D721Med (cell line): Measurements from ENCODE around the gene GLP2R.
"Not testable (repeated sequence)": the region's sequence is repeated elsewhere in the genome, so short reads cannot be mapped to it uniquely, and the experiment has no call there.

ENCODE experiments used
- DNase-seq: peaks from one replicate; pipeline ENCODE4 v3.0.0; 2011; ENCODE audit warnings: low spot score; ENCODE audit not compliant: insufficient read length
- FAIRE-seq: peaks from 2 replicates; lab custom pipeline; 2011; peaks lifted over from hg19 to GRCh38; lab: Jason Lieb, UNC
- TF ChIP-seq, protein P1 (sequence below): IDR thresholded peaks from 2 replicates; pipeline ENCODE4 v1.5.1; 2012; ENCODE audit warnings: mild to moderate bottlenecking, control low read depth; ENCODE audit not compliant: insufficient read depth; ENCODE audit errors: missing control alignments

The GLP2R gene, protein sequence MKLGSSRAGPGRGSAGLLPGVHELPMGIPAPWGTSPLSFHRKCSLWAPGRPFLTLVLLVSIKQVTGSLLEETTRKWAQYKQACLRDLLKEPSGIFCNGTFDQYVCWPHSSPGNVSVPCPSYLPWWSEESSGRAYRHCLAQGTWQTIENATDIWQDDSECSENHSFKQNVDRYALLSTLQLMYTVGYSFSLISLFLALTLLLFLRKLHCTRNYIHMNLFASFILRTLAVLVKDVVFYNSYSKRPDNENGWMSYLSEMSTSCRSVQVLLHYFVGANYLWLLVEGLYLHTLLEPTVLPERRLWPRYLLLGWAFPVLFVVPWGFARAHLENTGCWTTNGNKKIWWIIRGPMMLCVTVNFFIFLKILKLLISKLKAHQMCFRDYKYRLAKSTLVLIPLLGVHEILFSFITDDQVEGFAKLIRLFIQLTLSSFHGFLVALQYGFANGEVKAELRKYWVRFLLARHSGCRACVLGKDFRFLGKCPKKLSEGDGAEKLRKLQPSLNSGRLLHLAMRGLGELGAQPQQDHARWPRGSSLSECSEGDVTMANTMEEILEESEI

DNA sequence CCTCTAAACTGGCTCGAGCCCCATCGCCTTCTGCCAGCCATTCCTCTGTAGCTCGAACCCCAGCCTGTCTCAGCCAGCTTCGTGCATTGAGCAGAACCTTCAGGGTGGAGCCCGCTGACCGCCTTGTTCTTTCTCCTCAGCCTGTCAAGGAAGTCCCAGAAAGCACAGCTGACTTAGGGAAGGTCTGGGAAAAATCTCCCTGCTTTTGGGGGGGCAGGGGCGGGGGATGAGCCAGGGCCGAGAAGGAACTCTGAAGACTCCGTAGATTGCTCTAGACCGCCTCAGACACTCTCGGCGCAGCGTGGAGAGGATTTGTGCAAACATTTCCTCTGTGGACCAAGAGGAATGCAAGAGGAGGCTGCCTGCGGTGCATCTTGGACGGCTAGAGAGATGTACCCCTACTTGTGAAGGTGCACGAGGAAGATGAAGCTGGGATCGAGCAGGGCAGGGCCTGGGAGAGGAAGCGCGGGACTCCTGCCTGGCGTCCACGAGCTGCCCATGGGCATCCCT lies at the start of gene GLP2R:
GLP2R (plus strand) TSS at position 284 of the 510 bp plus-strand sequence; CDS start at position 424, 140 bp downstream.
- TF ChIP-seq, protein P1, sequence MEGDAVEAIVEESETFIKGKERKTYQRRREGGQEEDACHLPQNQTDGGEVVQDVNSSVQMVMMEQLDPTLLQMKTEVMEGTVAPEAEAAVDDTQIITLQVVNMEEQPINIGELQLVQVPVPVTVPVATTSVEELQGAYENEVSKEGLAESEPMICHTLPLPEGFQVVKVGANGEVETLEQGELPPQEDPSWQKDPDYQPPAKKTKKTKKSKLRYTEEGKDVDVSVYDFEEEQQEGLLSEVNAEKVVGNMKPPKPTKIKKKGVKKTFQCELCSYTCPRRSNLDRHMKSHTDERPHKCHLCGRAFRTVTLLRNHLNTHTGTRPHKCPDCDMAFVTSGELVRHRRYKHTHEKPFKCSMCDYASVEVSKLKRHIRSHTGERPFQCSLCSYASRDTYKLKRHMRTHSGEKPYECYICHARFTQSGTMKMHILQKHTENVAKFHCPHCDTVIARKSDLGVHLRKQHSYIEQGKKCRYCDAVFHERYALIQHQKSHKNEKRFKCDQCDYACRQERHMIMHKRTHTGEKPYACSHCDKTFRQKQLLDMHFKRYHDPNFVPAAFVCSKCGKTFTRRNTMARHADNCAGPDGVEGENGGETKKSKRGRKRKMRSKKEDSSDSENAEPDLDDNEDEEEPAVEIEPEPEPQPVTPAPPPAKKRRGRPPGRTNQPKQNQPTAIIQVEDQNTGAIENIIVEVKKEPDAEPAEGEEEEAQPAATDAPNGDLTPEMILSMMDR = no peak
- no peak for FAIRE-seq
- no peak for DNase-seq

DNA sequence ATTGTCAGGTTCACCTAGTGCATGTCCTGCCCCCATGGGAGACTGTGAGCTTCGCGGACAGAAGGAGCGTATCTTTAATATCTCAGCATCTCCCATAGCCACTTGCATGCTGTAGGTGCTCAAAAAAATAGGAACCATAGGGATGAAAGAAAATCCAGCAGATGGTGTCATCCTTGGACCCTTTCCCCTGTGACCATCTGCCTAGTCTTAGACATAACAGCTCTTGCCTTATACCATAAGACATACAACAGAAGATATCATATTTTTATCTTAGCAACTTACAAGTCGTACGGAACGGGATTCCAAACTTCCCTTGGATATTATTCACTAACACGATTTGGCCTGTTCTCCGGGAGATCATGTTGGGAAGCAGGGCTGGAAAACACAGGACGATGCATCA lies 48.8 kb upstream of the GLP2R start:
- DNase-seq = no peak
- TF ChIP-seq, protein P1 = no peak

DNA sequence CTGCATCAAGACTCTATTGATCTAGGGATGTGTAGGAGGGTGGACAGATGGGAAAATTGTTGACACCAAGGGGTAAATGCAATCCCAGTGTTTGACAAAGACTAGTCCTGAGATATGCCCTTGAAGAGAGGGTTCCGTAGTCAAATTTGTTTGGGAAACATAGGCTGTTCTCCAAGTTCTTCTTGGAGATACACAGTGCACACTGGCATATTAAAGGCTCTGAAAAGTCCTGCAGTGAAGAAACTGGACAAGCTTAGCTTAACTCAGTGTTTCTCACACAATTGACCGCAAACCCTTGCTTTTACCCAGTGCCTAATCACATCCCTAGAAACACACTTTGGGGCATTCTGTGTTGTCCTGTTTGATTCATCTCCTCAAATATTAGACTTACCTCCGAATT lies 45.2 kb upstream of the GLP2R start:
- TF ChIP-seq, protein P1 = no peak
- DNase-seq (no peak), FAIRE-seq (no peak)

More for the DNA sequence above, 48.8 kb upstream of the GLP2R start:
- no peak for FAIRE-seq

DNA sequence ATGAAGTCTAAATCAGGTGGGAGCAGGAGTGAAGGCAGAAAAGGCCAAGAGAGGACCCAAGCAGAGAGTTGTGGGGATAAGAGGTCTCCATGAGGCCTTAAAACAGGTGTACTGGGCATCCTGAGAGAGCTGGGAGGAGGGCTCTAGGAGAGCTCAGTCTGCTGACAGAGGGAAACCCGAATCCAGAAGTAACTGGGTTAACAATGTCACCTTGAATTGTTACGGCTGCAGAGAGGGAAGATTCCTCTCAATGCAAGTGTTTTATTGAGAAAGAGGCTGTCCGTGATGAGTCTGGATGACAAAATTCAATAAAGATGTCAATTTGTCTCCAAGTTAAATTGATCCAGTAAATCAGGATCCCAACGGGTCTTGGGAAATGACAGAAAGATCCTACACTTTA lies 42.7 kb upstream of the GLP2R start:
- FAIRE-seq (no peak), DNase-seq (no peak)
- TF ChIP-seq, protein P1 = no peak

DNA sequence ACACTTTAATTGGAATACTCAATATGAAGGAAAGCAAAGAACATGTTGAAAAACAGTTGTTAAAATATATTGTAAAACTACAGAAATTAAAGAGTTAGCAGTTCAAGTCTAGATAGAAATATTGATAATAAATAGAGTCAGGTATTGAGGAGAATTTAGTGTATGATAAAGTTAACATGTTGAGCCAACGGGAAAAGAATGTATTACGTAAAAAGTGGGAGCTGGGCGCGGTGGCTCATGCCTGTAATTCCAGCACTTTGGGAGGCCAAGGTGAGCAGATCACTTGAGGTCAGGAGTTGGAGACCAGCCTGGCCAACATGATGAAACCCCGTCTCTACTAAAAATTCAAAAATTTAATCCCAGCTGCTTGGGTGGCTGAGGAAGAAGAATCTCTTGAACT lies 42.3 kb upstream of the GLP2R start:
- not testable (repeated sequence) for FAIRE-seq, DNase-seq

DNA sequence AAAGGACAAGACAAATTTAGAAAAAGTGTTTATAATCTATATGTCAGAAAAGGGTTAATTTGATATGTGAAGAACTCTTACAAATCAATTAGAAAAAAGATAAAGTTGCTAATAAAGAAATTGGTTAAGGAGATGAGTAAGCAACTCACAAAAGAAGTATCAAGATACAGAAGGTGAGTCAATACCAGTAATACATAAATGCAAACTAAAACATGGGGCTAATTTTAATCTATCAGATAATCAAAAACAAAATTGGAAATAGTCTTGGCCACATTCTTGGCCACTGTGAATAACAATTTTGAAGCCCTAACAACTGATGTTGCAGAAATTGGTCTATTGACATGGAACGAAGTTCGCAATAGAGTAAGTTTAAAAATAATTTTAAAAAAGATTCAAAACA lies 41.2 kb upstream of the GLP2R start:
- FAIRE-seq (no peak), DNase-seq (no peak)
- TF ChIP-seq, protein P1 = no peak

DNA sequence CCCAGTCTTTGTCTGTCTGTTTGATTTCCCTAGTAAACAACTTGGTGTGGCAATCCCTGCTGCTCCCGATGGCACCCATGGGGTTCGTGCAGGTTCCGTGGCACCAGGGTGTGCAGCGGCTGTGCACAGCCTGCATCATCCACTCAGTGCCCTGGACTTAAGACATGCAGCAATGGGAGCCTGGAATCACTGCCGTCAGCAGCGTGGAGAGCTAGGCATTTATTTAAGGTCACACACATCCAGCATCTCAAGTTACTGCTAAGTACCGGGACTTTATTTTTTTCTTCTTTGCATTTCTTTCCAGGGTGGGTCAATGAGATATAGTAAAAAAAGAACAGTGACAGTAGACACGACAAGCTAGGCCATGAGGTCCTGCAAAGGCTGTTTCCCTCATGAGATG lies 37.1 kb upstream of the GLP2R start:
- TF ChIP-seq, protein P1 = no peak
- FAIRE-seq = no peak
- DNase-seq = no peak
